Mucosa of stomach (tissue), 1 donor: Measurements from ENCODE around the gene CYP2R1.

Source experiments
- H3K27me3 ChIP-seq: one replicate; pipeline ENCODE4 v1.7.0; 2013; ENCODE audit warnings: mild to moderate bottlenecking, low read length; ENCODE audit not compliant: control insufficient read depth, insufficient read depth
- H3K36me3 ChIP-seq: one replicate; pipeline ENCODE4 v1.7.0; 2013; ENCODE audit warnings: low read length; ENCODE audit not compliant: control insufficient read depth, insufficient read depth
- H3K4me1 ChIP-seq: one replicate; pipeline ENCODE4 v1.7.0; 2013; ENCODE audit warnings: mild to moderate bottlenecking, low read length; ENCODE audit not compliant: control insufficient read depth, insufficient read depth
- H3K4me3 ChIP-seq: one replicate; pipeline ENCODE4 v1.7.0; 2013; ENCODE audit warnings: low read length
- H3K9ac ChIP-seq: one replicate; pipeline ENCODE4 v1.7.0; 2013; ENCODE audit warnings: mild to moderate bottlenecking, low read length, moderate library complexity
- H3K9me3 ChIP-seq: one replicate; pipeline ENCODE4 v1.7.0; 2013; ENCODE audit warnings: mild to moderate bottlenecking, low read length, moderate library complexity; ENCODE audit not compliant: control insufficient read depth
- donor health status: Pancreatic carcinoma.

The CYP2R1 gene

DNA sequence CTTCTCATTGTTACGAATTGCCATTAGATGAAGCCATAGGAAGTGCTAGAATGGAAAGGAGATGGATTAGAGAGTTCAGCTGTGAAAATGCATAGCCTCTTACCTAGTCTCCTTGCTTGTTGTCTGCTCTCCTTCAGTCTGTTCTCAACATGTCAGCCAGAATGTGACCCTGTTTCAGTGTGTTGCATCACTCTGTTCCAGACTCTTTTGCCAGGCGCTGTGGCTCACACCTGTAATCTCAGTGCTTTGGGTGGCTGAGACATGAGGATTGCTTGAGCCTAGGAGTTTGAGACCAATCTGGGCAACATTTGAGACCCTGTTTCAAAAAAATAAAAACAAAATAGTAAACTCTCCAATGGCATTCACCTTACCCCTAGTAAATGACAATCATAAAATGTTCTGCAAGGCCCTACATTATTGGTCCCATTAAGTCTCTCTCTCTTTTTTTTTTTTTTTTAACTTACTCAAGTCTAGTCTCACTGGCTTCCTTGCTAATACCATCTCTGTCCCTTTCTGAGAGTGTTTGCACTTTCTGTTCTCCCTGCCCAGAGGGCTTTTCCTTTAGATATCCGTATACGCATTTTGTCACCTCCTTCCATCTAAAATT, 39.4 kb downstream of the CYP2R1 start:
- Histone ChIP-seq H3K9ac (no peak overlapping the region), H3K4me3 (no peak overlapping the region), H3K4me1 (no peaks in the 10 kb centered on the region), H3K9me3 (no peaks in the 10 kb centered on the region), H3K36me3 (no peaks in the 10 kb centered on the region), H3K27me3 (no peaks in the 10 kb centered on the region)

DNA sequence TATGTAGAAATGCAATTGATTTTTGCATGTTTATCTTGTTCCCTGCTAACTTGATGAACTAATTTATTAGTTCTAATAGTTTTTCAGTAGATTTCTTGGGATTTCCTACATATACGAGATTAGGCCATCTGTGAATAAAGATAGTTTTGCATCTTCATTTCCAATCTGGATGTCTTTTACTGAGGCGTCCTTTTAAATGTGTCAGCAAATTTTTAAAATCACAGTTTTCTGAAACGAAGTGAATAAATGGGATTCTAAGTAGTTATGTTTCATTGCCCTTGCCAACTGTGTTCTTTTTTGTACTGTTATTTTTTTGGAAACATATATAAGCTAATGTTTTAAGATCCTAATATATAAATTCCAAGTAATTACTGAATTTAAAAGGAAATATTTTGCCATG, 50.0 kb downstream of the CYP2R1 start:
- Histone ChIP-seq H3K4me3 (no peak overlapping the region), H3K36me3 (no peaks in the 10 kb centered on the region), H3K27me3 (no peaks in the 10 kb centered on the region), H3K9ac (no peak overlapping the region), H3K4me1 (no peaks in the 10 kb centered on the region), H3K9me3 (no peaks in the 10 kb centered on the region)

DNA sequence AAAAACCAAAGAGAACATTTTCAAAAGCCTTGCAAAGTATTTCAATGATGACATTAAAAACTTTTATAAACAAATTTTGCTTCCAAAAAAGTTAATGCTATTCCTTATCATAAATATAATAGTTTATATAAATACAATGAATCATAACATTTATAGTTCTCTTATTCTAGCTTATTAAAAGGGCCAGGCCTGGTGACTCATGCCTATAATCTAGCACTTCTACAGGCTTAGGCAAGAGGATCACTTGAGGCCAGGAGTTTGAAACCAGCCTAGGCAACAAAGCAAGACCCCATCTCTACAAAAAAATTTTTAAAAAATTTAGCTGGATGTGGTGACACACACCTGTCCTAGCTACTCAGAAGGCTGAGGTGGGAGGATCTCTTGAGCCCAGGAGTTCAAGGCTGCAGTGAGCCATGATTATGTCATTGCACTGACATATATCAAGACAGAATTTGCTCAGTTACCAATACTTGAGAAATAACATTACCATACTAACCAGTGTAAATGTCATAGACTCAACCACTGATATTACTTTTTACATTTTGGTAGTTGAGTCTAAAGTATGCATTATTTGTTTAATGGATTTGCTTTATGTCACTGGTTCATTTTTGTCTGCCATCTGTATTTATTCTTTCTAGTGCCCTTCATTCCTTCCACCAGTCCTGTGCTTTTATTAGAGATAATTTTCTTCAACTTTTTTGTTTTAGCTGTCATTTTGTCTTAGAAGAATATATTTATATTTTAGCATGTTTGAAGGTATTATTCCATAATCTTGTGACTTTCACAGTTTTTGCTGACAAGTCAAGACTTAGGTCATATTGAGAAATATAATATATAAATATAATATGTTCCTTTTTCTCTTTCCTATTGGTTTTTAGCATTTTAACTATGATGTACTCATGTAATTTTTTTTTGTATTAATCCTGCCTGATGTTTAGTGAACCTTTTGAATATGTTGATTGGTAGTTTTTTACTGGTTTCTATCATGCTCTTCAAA, 56.2 kb downstream of the CYP2R1 start:
- Histone ChIP-seq H3K9me3 (no peaks in the 10 kb centered on the region), H3K4me1 (no peaks in the 10 kb centered on the region), H3K4me3 (no peak overlapping the region), H3K27me3 (no peaks in the 10 kb centered on the region), H3K9ac (no peak overlapping the region), H3K36me3 (no peaks in the 10 kb centered on the region)
